Right atrium auricular region (tissue), 2 donors: ENCODE measurements around the gene AASDH. TPM values are rescaled to one million over a fixed set of nuclear protein-coding genes. Genes with fewer than 3 reads are reported as not detected.

Experiments used
- DNase-seq: peaks from one replicate; pipeline ENCODE4 v3.0.0-alpha.2; 2019; ENCODE audit warnings: low spot score
- H3K27ac ChIP-seq, 2 donors: fragments of 200-600 bp; sonication (generic); 1 replicate in 1 of 2; 2 replicates in 1 of 2; pipeline ENCODE4 v1.5.1; 2016 to 2019
- H3K27me3 ChIP-seq, 2 donors: fragments of 200-600 bp; sonication (generic); one replicate each; pipeline versions ENCODE4 v1.5.1 to v1.6.0; 2017 to 2019
- H3K36me3 ChIP-seq: fragments of 200-600 bp; sonication (generic); one replicate; pipeline ENCODE4 v1.5.1; 2016
- H3K4me1 ChIP-seq, 2 donors: fragments of 200-600 bp; sonication (generic); one replicate each; pipeline versions ENCODE4 v1.5.1 to v1.6.0; 2017 to 2019
- H3K4me3 ChIP-seq, 2 donors: fragments of 200-600 bp; sonication (generic); 1 replicate in 1 of 2; 2 replicates in 1 of 2; pipeline ENCODE4 v1.5.1; 2017 to 2019; ENCODE audit warnings: mild to moderate bottlenecking in 1 of 2, moderate library complexity in 1 of 2
- H3K9me3 ChIP-seq, 2 donors: fragments of 200-600 bp; sonication (generic); one replicate each; pipeline ENCODE4 v1.5.1; 2019
- CTCF ChIP-seq, 2 donors: fragments of 200-600 bp; sonication (generic); IDR thresholded peaks; one replicate each; pipeline ENCODE4 v1.5.1; 2019; ENCODE audit warnings: antibody characterized with exemption in 2 of 2
- total RNA-seq, 2 donors: library from RNA; depleted of rRNA; stranded (reverse); fragments of >200 nt; gene quantifications; one replicate each; pipeline ENCODE4 v1.1.0, GENCODE V29; 2016

AASDH gene
- total RNA-seq, 2 donors from 2014 or later = 4.8 to 5.4 TPM

- Histone ChIP-seq H3K4me3 (no peak overlapping the region), H3K27me3 (no peaks in the 10 kb centered on the region), H3K36me3 (no peaks in the 10 kb centered on the region), H3K27ac (no peak overlapping the region), H3K9me3 (no peaks in the 10 kb centered on the region), H3K4me1 (no peaks in the 10 kb centered on the region)
- no peak for TF ChIP-seq CTCF (IDR thresholded peaks at IDR 0.05)
- DNase-seq = no peak
Observed at GRCh38 chr4:56417396-56417795, 30.1 kb upstream of the AASDH start.

- H3K9me3 ChIP-seq = no peaks in the 10 kb centered on the region
- no peaks in the 10 kb centered on the region for H3K36me3 ChIP-seq
- DNase-seq = no peak
- no peak for TF ChIP-seq CTCF (IDR thresholded peaks at IDR 0.05)
- no peaks in the 10 kb centered on the region for H3K27me3 ChIP-seq
- H3K4me3 ChIP-seq = no peak overlapping the region
- no peaks in the 10 kb centered on the region for H3K4me1 ChIP-seq
- H3K27ac ChIP-seq = no peak overlapping the region
Observed at GRCh38 chr4:56416349-56416748, 29.1 kb upstream of the AASDH start.

- DNase-seq = no peak
- H3K4me3 ChIP-seq = peak overlapping the region in 1 of 2 donors; percentile 13
- H3K36me3 ChIP-seq = no peaks in the 10 kb centered on the region
- no peaks in the 10 kb centered on the region for H3K9me3 ChIP-seq
- no peaks in the 10 kb centered on the region for H3K27me3 ChIP-seq
- peaks cover 0 to 9% of the 10 kb centered on the region in 2 donors for H3K4me1 ChIP-seq
- no peak for TF ChIP-seq CTCF (IDR thresholded peaks at IDR 0.05)
- no peak overlapping the region for H3K27ac ChIP-seq
Observed at GRCh38 chr4:56414135-56414670, 26.9 kb upstream of the AASDH start.

- TF ChIP-seq CTCF (IDR thresholded peaks at IDR 0.05) = no peak
- no peaks in the 10 kb centered on the region for H3K36me3 ChIP-seq
Observed at GRCh38 chr4:56410247-56411062, 23.2 kb upstream of the AASDH start.

GRCh38 chr4:56409511-56410090, 22.3 kb upstream of the AASDH start:
- H3K36me3 ChIP-seq = no peaks in the 10 kb centered on the region
- no peaks in the 10 kb centered on the region for H3K27me3 ChIP-seq
- no peak overlapping the region for H3K4me3 ChIP-seq
- peak overlapping the region in 1 of 2 donors; percentile 30 for H3K27ac ChIP-seq
- peaks cover 0 to 9% of the 10 kb centered on the region in 2 donors for H3K4me1 ChIP-seq
- no peak for DNase-seq
- TF ChIP-seq CTCF (IDR thresholded peaks at IDR 0.05) = no peak
- H3K9me3 ChIP-seq = no peaks in the 10 kb centered on the region

More at GRCh38 chr4:56410247-56411062, 23.2 kb upstream of the AASDH start:
- Histone ChIP-seq H3K27ac (peak overlapping the region in 1 of 2 donors; percentile 30), H3K4me3 (peak overlapping the region; percentile 1 to 31), H3K9me3 (no peaks in the 10 kb centered on the region), H3K27me3 (no peaks in the 10 kb centered on the region), H3K4me1 (peaks cover 0 to 9% of the 10 kb centered on the region in 2 donors)
- no peak for DNase-seq
